GM12864 (cell line): ENCODE results near the gene TTC32.
"Not testable (repeated sequence)": the region's sequence is repeated elsewhere in the genome, so short reads cannot be mapped to it uniquely, and the experiment has no call there.

Source experiments
- DNase-seq: peaks from one replicate; pipeline ENCODE4 v3.0.0-alpha.2; 2011; ENCODE audit warnings: low read depth
- H3K4me3 ChIP-seq: 2 replicates; pipeline ENCODE4 v1.5.1; 2011; ENCODE audit warnings: mild to moderate bottlenecking, low read depth, low read length, control low read depth
- TF ChIP-seq, protein P1 (sequence below): IDR thresholded peaks from 2 replicates; pipeline ENCODE4 v1.5.1; 2011; ENCODE audit warnings: low read depth, mild to moderate bottlenecking, moderate library complexity, low read length, control low read depth, inconsistent platforms; ENCODE audit errors: missing control alignments

The TTC32 gene

GRCh38 chr2:19937004-19937403 lies 35.2 kb upstream of the TTC32 start:
- TF ChIP-seq, protein P1, sequence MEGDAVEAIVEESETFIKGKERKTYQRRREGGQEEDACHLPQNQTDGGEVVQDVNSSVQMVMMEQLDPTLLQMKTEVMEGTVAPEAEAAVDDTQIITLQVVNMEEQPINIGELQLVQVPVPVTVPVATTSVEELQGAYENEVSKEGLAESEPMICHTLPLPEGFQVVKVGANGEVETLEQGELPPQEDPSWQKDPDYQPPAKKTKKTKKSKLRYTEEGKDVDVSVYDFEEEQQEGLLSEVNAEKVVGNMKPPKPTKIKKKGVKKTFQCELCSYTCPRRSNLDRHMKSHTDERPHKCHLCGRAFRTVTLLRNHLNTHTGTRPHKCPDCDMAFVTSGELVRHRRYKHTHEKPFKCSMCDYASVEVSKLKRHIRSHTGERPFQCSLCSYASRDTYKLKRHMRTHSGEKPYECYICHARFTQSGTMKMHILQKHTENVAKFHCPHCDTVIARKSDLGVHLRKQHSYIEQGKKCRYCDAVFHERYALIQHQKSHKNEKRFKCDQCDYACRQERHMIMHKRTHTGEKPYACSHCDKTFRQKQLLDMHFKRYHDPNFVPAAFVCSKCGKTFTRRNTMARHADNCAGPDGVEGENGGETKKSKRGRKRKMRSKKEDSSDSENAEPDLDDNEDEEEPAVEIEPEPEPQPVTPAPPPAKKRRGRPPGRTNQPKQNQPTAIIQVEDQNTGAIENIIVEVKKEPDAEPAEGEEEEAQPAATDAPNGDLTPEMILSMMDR: no peak
- no peak for DNase-seq

DNA sequence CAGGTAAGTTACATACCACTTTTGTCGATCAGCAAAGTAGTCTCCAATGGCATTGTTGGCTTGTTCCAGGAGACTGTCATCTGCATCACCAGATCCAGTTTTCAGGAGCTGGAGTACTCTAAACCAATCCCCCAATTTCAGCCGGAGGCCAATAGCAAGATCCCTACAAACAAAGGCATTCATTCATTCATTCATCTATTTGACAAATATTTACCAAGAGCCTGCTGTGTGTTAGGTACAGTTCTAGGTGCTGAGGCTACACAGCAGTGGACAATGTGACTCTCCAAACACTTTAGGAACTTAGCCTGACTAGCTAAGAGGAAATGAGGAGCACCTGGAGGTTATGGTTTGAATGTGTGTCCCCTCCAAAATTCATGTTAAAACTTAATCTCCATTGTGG lies 34.4 kb upstream of the TTC32 start:
- H3K4me3 ChIP-seq: no peak overlapping the region
- TF ChIP-seq, protein P1: no peak
- DNase-seq: no peak

More at GRCh38 chr2:19937004-19937403, 35.2 kb upstream of the TTC32 start:
- no peak overlapping the region for H3K4me3 ChIP-seq

GRCh38 chr2:19933351-19933981 lies 31.7 kb upstream of the TTC32 start:
- DNase-seq: peak; percentile 2
- no peak overlapping the region for H3K4me3 ChIP-seq
- TF ChIP-seq, protein P1: no peak

- no peak overlapping the region for H3K4me3 ChIP-seq
- TF ChIP-seq, protein P1: no peak
- no peak for DNase-seq
Observed at GRCh38 chr2:19932928-19933327, 31.1 kb upstream of the TTC32 start.

DNA sequence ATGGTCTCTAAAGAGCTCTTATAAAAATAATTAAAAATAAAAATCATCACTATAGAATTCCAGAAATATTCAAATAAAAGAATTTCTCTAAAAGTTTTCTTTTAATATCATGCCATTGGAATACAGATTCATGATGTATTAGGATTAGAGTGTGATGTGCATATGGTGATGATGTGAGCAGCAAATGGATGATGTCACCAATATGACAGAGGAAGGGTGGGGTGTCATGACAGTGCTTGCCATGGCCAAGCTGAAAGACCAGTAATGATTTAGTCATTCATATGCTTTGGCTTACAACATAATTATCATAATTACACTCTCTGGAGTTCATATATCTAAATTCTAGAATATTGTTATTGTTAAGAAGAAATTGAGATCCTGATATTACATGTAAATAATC lies 27.4 kb upstream of the TTC32 start:
- TF ChIP-seq, protein P1: no peak

DNA sequence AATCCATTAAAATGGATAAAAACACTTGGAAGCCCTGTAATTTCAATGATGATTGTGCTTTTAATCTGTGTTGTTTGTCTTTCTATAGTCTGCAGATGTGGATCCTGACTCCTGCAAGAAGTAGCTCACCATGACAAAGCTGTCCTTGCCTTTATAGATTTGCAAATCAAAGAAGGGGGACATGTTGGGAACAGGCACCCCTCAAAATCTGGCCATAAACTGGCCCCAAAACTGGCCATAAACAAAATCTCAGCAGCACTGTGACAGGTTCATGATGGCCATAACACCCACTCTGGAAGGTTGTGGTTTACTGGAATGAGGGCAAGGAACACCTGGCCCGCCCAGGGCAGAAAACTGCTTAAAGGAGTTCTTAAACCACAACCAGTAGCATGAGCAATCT lies 26.0 kb upstream of the TTC32 start:
- H3K4me3 ChIP-seq, DNase-seq: not testable (repeated sequence)

More for the DNA sequence above, 27.4 kb upstream of the TTC32 start:
- no peak for DNase-seq
- H3K4me3 ChIP-seq: no peak overlapping the region

DNA sequence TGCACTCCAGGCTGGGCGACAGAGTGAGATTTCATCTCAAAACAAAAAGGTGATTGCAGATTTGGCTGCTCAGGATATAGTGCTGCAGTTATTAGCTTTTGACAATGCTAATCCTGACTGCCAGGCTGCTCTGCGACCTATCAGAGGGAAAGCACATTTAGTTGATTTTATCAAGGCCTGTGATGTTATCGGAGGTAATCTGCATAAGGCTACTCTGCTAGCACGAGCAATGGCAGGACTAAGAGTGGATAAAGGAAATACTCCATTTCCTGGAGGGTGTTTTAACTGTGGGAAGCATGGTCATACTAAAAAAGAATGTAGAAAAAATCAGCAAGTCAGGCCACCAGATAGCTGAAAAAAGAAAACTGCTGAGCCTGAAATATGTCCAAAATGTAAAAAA lies 22.7 kb upstream of the TTC32 start:
- DNase-seq, H3K4me3 ChIP-seq: not testable (repeated sequence)

DNA sequence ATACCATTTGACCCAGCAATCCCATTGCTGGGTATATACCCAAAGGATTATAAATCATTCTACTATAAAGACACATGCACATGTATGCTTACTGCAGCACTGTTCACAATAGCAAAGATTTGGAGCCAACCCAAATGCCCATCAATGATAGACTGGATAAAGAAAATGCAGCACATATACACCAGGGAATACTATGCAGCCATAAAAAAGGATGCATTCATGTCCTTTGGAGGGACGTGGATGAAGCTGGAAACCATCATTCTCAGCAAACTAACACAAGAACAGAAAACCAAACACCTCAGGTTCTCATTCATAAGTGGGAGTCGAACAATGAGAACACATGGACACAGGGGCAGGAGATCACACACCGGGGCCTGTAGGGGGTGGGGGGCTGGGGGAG lies 20.4 kb upstream of the TTC32 start:
- not testable (repeated sequence) for H3K4me3 ChIP-seq, DNase-seq

DNA sequence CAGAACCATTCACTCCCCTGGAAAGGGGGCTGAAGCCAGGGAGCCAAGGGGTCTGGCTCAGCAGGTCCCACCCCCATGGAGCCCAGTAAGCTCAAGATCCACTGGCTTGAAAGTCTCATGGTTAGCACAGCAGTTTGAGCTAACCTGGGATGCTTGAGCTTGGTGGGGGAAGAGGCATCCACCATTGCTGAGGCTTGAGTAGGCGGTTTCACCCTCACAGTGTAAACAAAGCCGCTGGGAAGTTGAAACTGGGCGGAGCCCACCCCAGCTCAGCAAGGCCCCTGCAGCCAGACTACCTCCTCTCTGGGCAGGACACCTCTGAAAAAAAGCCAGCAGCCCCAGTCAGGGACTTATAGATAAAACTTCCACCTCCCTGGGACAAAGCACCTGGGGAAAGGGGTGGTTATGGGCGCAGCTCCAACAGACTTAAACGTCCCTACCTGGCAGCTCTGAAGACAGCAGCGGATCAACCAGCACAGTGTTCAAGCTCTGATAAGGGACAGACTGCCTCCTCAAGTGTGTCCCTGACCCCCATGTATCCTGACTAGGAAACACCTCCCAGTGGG lies 14.7 kb upstream of the TTC32 start:
- DNase-seq: no peak
- TF ChIP-seq, protein P1: no peak
- H3K4me3 ChIP-seq: no peak overlapping the region
